ENCODE data around the gene THUMPD1.

THUMPD1 gene

GRCh38 chr16:20741554-20742285 lies at the start of gene THUMPD1:
Gene THUMPD1 (minus strand): TSS chr16:20741818. CDS start chr16:20741739, 79 bp downstream.
- TF ChIP-seq CTCF (IDR thresholded peaks at IDR 0.05), result no peak; the same call in 1 of the 2 replicates

GRCh38 chr16:20789130-20789529 lies 47.5 kb upstream of the THUMPD1 start:
- TF ChIP-seq CTCF (IDR thresholded peaks at IDR 0.05), result no peak

- no peak for TF ChIP-seq CTCF (IDR thresholded peaks at IDR 0.05)
Observed at GRCh38 chr16:20784204-20784603, 42.6 kb upstream of the THUMPD1 start.

GRCh38 chr16:20782470-20782869 lies 40.9 kb upstream of the THUMPD1 start:
- no peak for TF ChIP-seq CTCF (IDR thresholded peaks at IDR 0.05)

- TF ChIP-seq CTCF (IDR thresholded peaks at IDR 0.05), result no peak
Observed at GRCh38 chr16:20781697-20782096, 40.1 kb upstream of the THUMPD1 start.

GRCh38 chr16:20774703-20775362 lies 33.2 kb upstream of the THUMPD1 start:
- TF ChIP-seq CTCF (IDR thresholded peaks at IDR 0.05), result peak; percentile 79

GRCh38 chr16:20773679-20774078 lies 32.1 kb upstream of the THUMPD1 start:
- no peak for TF ChIP-seq CTCF (IDR thresholded peaks at IDR 0.05)
